BJ (cell line): Measurements from ENCODE around the gene HEG1. TPM values are rescaled to one million over a fixed set of nuclear protein-coding genes. Genes with fewer than 3 reads are reported as not detected.

Experiments
- CTCF ChIA-PET: fragments of 350-600 bp; formaldehyde crosslinking; extraction: SDS; loops from one replicate; lab custom pipeline; 2021; ENCODE audit warnings: antibody characterized with exemption, inconsistent platforms; lab: Yijun Ruan, JAX
- POLR2A ChIA-PET: fragments of 300-600 bp; sonication (Branson Sonifier 250); formaldehyde crosslinking; extraction: SDS; loops from one replicate; lab custom pipeline; 2021; ENCODE audit warnings: antibody characterized with exemption; lab: Charles Lee
- DNase-seq: peaks from one replicate; pipeline ENCODE4 v3.0.0-alpha.2; 2011; ENCODE audit warnings: low read depth
- H3K27me3 ChIP-seq: 2 replicates; pipeline ENCODE4 v1.6.0; 2011; ENCODE audit warnings: low read length; ENCODE audit not compliant: control insufficient read depth, insufficient read depth
- H3K36me3 ChIP-seq: 2 replicates; pipeline ENCODE4 v1.5.1; 2011; ENCODE audit warnings: low read length; ENCODE audit not compliant: control insufficient read depth, insufficient read depth
- H3K4me3 ChIP-seq: 2 replicates; pipeline ENCODE4 v1.5.1; 2011; ENCODE audit warnings: low read depth, mild to moderate bottlenecking, control low read depth, low read length
- CTCF ChIP-seq: IDR thresholded peaks from 2 replicates; pipeline ENCODE4 v1.5.1; 2011; ENCODE audit warnings: low read depth, mild to moderate bottlenecking, control low read depth, inconsistent platforms, low read length, moderate library complexity; ENCODE audit not compliant: insufficient read depth
- polyA plus RNA-seq: library from polyadenylated mRNA; depleted of rRNA; stranded (reverse); fragments of >200 nt; gene quantifications from 2 replicates; pipeline ENCODE4 v1.2.3, GENCODE V29; 2011

HEG1 gene
- polyA plus RNA-seq, 1 experiment, result 94.7 TPM

DNA sequence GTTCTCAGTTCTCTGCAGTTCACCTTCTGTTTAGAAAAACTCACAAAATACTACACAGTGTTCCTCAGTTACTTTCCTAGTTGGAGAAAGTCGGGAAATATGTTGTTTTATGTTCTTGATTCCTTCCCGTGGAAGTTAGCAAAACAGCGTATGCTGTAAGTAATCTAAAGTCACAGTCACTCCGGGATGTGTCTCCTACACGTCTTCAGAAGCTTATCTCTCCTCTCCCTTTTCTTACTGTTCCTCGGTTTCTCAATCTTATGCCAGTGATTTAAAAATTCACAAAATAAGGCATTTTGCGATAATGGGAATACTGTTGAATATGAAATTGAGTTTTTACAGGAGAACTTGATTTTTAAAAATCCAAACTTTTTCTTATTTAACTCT is 1.7 kb downstream of the HEG1 start:
- no peak for DNase-seq
- H3K36me3 ChIP-seq, result peaks cover 4% of the 10 kb centered on the region; the same call in 1 of the 2 replicates
- H3K4me3 ChIP-seq, result peak overlapping the region; percentile 80
- CTCF ChIA-PET, result interaction anchor here (1.2 kb wide), 1 partner anchor 112 kb away, joined by 4 read pairs; no protein-coding TSS in a partner anchor
- TF ChIP-seq CTCF, result no peak
- H3K27me3 ChIP-seq, result no peaks in the 10 kb centered on the region
- POLR2A ChIA-PET, result interaction anchor here (0.6 kb wide), 1 partner anchor 56 kb away, joined by 3 read pairs; no protein-coding TSS in a partner anchor

- H3K4me3 ChIP-seq, result peak overlapping the region; percentile 80
- H3K27me3 ChIP-seq, result no peaks in the 10 kb centered on the region
- ChIA-PET CTCF (interaction anchor here (1.2 kb wide), 2 partner anchors 13 to 112 kb away, joined by 3 to 4 read pairs; no protein-coding TSS in a partner anchor), POLR2A (interaction anchor here (0.7 kb wide), 1 partner anchor 60 kb away, joined by 3 read pairs; no protein-coding TSS in a partner anchor)
- H3K36me3 ChIP-seq, result peaks cover 9% of the 10 kb centered on the region; the same call in 1 of the 2 replicates
- no peak for TF ChIP-seq CTCF
- no peak for DNase-seq
These were observed 2.5 kb downstream of the HEG1 start for GRCh38 chr3:125053304-125053699.

DNA sequence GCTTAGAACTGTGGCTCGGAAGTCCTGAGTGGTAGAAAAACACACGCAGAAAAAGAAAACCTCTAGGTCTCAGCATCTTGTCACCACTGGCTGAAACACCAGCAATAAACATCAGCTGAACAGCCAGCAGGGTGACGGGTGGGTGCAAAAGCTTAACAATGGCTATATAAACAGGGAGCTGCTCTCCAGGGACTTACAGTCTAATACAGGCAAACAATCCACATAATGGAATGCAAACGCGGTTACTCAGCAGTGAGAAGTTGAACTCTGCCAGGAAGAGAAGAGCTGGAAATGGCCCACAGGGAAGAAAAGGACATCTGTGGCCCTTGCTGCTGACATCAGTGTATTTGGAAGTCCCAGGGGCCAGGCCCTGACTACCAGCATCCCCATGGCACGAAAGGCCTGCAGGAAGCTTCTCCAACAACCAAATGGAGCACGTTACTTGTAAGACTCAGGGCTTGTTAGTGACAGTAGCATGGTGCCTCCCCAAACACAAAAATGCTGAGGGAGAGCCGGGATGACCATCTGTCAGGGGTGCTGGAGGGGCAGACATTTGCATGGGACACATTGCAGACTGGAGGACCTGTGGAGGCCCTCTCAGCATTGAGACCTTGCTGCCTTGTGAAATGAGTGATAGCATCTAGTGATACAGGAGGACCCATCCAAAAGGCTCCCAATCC is 3.0 kb downstream of the HEG1 start:
- Histone ChIP-seq H3K4me3 (peak overlapping the region; percentile 80), H3K36me3 (peaks cover 11% of the 10 kb centered on the region; the same call in 1 of the 2 replicates), H3K27me3 (no peaks in the 10 kb centered on the region)
- peak; percentile 71 for DNase-seq
- ChIA-PET POLR2A (interaction anchor here (0.7 to 1.3 kb wide), 2 partner anchors 59 to 73 kb away, joined by 3 to 4 read pairs; no protein-coding TSS in a partner anchor), CTCF (interaction anchor here (1.0 to 1.2 kb wide), 3 partner anchors 13 to 142 kb away, joined by 3 read pairs; no protein-coding TSS in a partner anchor)
- TF ChIP-seq CTCF, result no peak

DNA sequence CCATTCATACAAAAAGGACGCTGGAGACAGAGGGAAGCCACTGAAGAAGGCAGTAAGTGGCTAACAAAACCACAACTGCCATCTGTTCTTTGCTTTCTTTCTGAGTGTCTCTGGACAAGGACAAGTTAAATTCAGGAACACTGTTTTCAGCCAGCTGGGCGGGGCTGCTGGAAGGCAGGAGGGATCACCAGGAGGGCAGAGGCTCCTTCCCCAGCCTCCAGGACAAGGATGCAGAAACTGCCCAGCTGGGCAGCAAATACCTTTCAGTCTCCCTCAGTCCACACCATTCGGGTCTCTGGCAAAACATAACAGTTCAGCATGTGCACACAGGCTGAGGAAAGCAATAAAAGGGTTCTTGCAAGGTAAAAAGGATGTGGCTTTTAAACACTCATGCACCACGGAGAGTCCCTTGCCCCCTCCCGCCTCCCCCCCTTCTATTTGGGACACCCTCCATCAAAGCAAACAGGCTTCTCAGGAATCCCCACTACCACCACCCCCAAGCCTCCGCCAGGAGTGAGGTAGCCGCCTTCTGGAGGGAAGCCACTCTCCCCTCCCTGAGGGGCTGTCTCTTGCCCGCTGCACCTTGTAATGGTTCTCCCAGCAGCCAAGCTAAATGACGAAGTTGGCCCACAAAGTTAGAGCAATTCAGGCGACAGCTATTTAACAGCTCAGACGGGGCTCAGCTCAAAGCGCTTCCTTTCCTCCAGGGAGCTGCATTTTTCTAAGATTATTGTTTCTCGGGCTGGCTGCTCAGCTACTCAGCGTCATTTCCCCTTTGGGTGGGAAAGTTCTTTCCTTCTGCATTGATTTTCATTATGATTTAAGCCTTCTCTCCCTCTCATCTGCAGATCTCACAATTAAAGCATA is 3.8 kb downstream of the HEG1 start:
- CTCF ChIA-PET, result interaction anchor here (1.0 to 1.2 kb wide), 3 partner anchors 12 to 143 kb away, joined by 3 read pairs; no protein-coding TSS in a partner anchor
- Histone ChIP-seq H3K27me3 (no peaks in the 10 kb centered on the region), H3K36me3 (peaks cover 18% of the 10 kb centered on the region), H3K4me3 (peak overlapping the region; percentile 80)
- POLR2A ChIA-PET, result interaction anchor here (0.6 to 1.3 kb wide), 2 partner anchors 74 to 285 kb away, joined by 4 to 8 read pairs; no protein-coding TSS in a partner anchor
- no peak for TF ChIP-seq CTCF
- peak; percentile 59 for DNase-seq
